PC-3 (cell line): Measurements from ENCODE around the gene ACY1.

Experiments
- CTCF ChIP-seq: fragments of 300-600 bp; sonication (generic); conservative IDR thresholded peaks from 2 replicates; pipeline ENCODE4 v1.5.1; 2017; ENCODE audit warnings: antibody characterized with exemption, low read depth, mild to moderate bottlenecking, low read length
- EZH2 ChIP-seq: fragments of 300-600 bp; sonication (generic); IDR thresholded peaks from one replicate; pipeline ENCODE4 v1.6.1; 2017; ENCODE audit warnings: antibody characterized with exemption, mild to moderate bottlenecking, low read length; ENCODE audit not compliant: unreplicated experiment

GRCh38 chr3:52036829-52037228 lies 53.5 kb downstream of the ACY1 start:
- peak; percentile 39; the same call in 1 of the 2 replicates for TF ChIP-seq CTCF
- TF ChIP-seq EZH2 = no peak
